ENCODE measurements around the gene KIAA1549. TPM values are rescaled to one million over a fixed set of nuclear protein-coding genes. Genes with fewer than 3 reads are reported as not detected.

KIAA1549 gene
- total and polyA plus RNA-seq, 9 of the 15 experiments (the other 6 are each of a cell fraction or from before 2014, with no cell fraction given), result 0.01 to 0.29 (median 0.07) TPM

- TF ChIP-seq RBM34 (IDR thresholded peaks at IDR 0.05; ENCODE audit: borderline replicate concordance, insufficient read depth, low read length) (no peak), TEAD2 (tag; IDR thresholded peaks at IDR 0.05) (no peak), BRD4 (IDR thresholded peaks at IDR 0.05) (no peak), ARID2 (IDR thresholded peaks at IDR 0.05) (no peak), ZNF41 (CRISPR knock-in tag; conservative IDR thresholded peaks at IDR 0.05) (no peak), GTF2F1 (IDR thresholded peaks at IDR 0.05; ENCODE audit: low read depth, low read length) (no peak), NFIX (CRISPR knock-in tag; IDR thresholded peaks at IDR 0.05; ENCODE audit: low read depth) (no peak), HES1 (IDR thresholded peaks at IDR 0.05; ENCODE audit: low read depth) (peak; percentile 34; the same call in 1 of the 2 replicates), RFX7 (CRISPR knock-in tag; IDR thresholded peaks at IDR 0.05) (no peak), PREB (CRISPR knock-in tag; IDR thresholded peaks at IDR 0.05) (no peak), ZBTB40 (IDR thresholded peaks at IDR 0.05) (no peak), ZBTB40 (CRISPR knock-in tag; IDR thresholded peaks at IDR 0.05) (no peak), ASH1L (IDR thresholded peaks at IDR 0.05; ENCODE audit: borderline replicate concordance, low read depth, partially characterized antibody) (no peak), TFE3 (CRISPR knock-in tag; IDR thresholded peaks at IDR 0.05) (no peak), FOXA3 (CRISPR knock-in tag; conservative IDR thresholded peaks at IDR 0.05 in 1 of 2, IDR thresholded peaks at IDR 0.05 in 1 of 2) (no peak), ZNF77 (CRISPR knock-in tag; IDR thresholded peaks at IDR 0.05) (no peak), FOSL1 (tag; conservative IDR thresholded peaks at IDR 0.05) (peak; percentile 88)
Observed at GRCh38 chr7:138875794-138876193, 105.4 kb downstream of the KIAA1549 start (continued).
